GM12878 (cell line): Measurements from ENCODE around the gene PUM2. TPM values are rescaled to one million over a fixed set of nuclear protein-coding genes. Genes with fewer than 3 reads are reported as not detected.

Experiments
- ATF2 ChIP-seq: IDR thresholded peaks from 2 replicates; pipeline ENCODE4 v1.6.1; 2012; ENCODE audit warnings: low read length, inconsistent platforms
- ATF3 ChIP-seq: IDR thresholded peaks from 2 replicates; pipeline ENCODE4 v1.6.1; 2011; ENCODE audit warnings: low read depth, mild to moderate bottlenecking, low read length, moderate library complexity, borderline replicate concordance; ENCODE audit errors: extremely low read depth
- BCLAF1 ChIP-seq: fragments of 450-650 bp; IDR thresholded peaks from 2 replicates; pipeline ENCODE4 v1.6.1; 2017; ENCODE audit warnings: antibody characterized with exemption, mild to moderate bottlenecking, moderate library complexity
- CUX1 ChIP-seq: IDR thresholded peaks from 2 replicates; pipeline ENCODE4 v1.6.1; 2012; ENCODE audit warnings: improper control_type of control experiment, low read depth, low read length; ENCODE audit not compliant: insufficient replicate concordance
- GABPA ChIP-seq: IDR thresholded peaks from 2 replicates; pipeline ENCODE4 v1.6.1; 2014; ENCODE audit warnings: antibody characterized with exemption, low read depth, mild to moderate bottlenecking, inconsistent platforms
- MEF2A ChIP-seq: IDR thresholded peaks from 2 replicates; pipeline ENCODE4 v1.6.1; 2011; ENCODE audit warnings: low read depth, mild to moderate bottlenecking, low read length, moderate library complexity; ENCODE audit not compliant: insufficient read depth
- MXI1 ChIP-seq: fragments of 150-350 bp; IDR thresholded peaks from 2 replicates; pipeline ENCODE4 v1.6.1; 2011; ENCODE audit warnings: low read depth, mild to moderate bottlenecking, inconsistent platforms, low read length, improper control_type of control experiment
- RAD21 ChIP-seq: IDR thresholded peaks from 2 replicates; pipeline ENCODE4 v1.6.1; 2011; ENCODE audit warnings: mild to moderate bottlenecking, low read depth, low read length, moderate library complexity; ENCODE audit not compliant: insufficient read depth
- RCOR1 ChIP-seq: conservative IDR thresholded peaks from 2 replicates; pipeline ENCODE4 v1.6.1; 2012; ENCODE audit warnings: low read depth, low read length, improper control_type of control experiment
- SP1 ChIP-seq: IDR thresholded peaks from one replicate; pipeline ENCODE4 v1.6.1; 2011; ENCODE audit warnings: low read depth, low read length
- STAT1 ChIP-seq: fragments of 450-650 bp; conservative IDR thresholded peaks from 2 replicates; pipeline ENCODE4 v1.6.1; 2014; ENCODE audit warnings: antibody characterized with exemption, mild to moderate bottlenecking
- SUZ12 ChIP-seq: fragments of 200-600 bp; sonication (generic); IDR thresholded peaks from one replicate; pipeline ENCODE4 v1.6.1; 2018; ENCODE audit warnings: antibody characterized with exemption, mild to moderate bottlenecking; ENCODE audit not compliant: unreplicated experiment
- TCF7 ChIP-seq: IDR thresholded peaks from 2 replicates; pipeline ENCODE4 v1.6.1; 2014; ENCODE audit warnings: antibody characterized with exemption, borderline replicate concordance
- ZBTB4 ChIP-seq: fragments of 450-650 bp; formaldehyde crosslinking; IDR thresholded peaks from 2 replicates; pipeline ENCODE4 v1.4.0; 2022; ENCODE audit warnings: mild to moderate bottlenecking, moderate library complexity
- ZNF274 ChIP-seq: IDR thresholded peaks from one replicate; pipeline ENCODE4 v1.8.0; 2011; ENCODE audit not compliant: insufficient read length, insufficient read depth
- polyA plus RNA-seq, 11 experiments: library from polyadenylated mRNA; depleted of rRNA in 4 of 11; unstranded in 6 of 11; stranded (reverse) in 5 of 11; fragments of >200 nt; fragmentation: Nextera tagmentation in 4 of 11; fragmentation: Illumina TruSeq in 1 of 11; extraction: Ambion mirVana in 4 of 11; extraction: Trizol in 1 of 11; gene quantifications; 1 replicate in 1 of 11; 2 replicates in 10 of 11; pipeline versions ENCODE4 v1.2.1 to v1.2.3, GENCODE V29; 2011 to 2016; ENCODE audit warnings: inconsistent platforms in 2 of 11, missing spikeins in 2 of 11, low read depth in 1 of 11
- total RNA-seq, 4 experiments: library from RNA; depleted of rRNA in 3 of 4; stranded (reverse); fragments of >200 nt in 3 of 4; fragmentation: Illumina TruSeq in 1 of 4; extraction: Trizol in 1 of 4; gene quantifications; 2 replicates each; pipeline versions ENCODE4 v1.2.1 to v1.2.3, GENCODE V29; 2013 to 2021

Gene PUM2
- total and polyA plus RNA-seq, 10 of the 15 experiments (the other 5 are each of a cell fraction or from before 2014, with no cell fraction given) = 14.5 to 87.6 (median 29.4) TPM

GRCh38 chr2:20350753-20351554, at the start of gene PUM2 (continued):
- TF ChIP-seq SUZ12 (no peak), ZBTB4 (no peak), RCOR1 (no peak), TCF7 (no peak), GABPA (no peak), ATF3 (peak; percentile 51; the same call in 1 of the 2 replicates), MXI1 (peak; percentile 89), ZNF274 (no peak), MEF2A (0 out of 2 replicates have a peak, but pooled peaks have one; percentile 5), RAD21 (0 out of 2 replicates have a peak, but pooled peaks have one; percentile 0), ATF2 (no peak), SP1 (no peak), BCLAF1 (no peak), STAT1 (no peak), CUX1 (no peak)
